ENCODE measurements around the gene RHEB.

RHEB gene

DNA sequence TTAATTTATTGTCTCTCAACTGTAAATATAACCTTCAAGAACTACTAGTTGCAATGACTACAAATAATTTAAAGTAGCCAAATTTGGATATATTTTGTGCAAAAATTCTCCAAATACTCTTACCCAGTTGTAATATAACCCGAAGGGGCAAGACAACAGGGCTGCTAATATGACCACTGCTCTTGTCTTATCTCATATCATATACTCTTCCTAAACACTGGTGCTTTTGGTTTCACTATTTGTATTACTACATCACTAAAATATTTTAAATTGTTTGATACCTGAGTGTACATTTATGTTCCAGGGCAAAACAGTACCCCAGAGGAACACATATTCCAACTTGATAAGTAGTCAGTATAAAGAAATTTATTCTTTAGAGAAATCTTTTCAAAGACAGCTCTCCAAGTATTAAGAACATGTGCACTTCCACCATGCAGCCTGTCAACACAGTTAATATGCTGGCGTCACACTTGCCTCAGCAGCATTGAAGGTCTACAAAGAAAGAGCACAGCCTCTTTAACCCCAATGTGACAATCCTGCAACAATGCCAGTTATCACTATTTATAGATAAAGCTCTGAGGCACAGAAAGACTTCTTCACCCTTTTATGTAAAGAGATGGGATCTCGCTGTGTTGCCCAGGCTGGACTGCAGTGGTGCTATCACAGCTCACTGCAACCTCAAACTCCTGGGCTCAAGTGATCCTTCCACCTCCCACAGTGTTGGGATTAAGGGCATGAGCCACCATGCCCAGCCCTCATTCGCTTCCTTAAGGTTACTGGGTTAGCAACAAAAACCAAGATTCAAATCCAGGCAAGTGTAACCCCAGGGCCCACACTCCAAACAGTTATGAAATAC, 37.8 kb downstream of the RHEB start:
- DNase-seq (ENCODE audit: low read depth): no peak
- TF ChIP-seq, protein P1, sequence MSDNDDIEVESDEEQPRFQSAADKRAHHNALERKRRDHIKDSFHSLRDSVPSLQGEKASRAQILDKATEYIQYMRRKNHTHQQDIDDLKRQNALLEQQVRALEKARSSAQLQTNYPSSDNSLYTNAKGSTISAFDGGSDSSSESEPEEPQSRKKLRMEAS (IDR thresholded peaks at IDR 0.05; ENCODE audit: low read depth, low read length): no peak
- TF ChIP-seq MYC (IDR thresholded peaks at IDR 0.05; ENCODE audit: low read depth, low read length): no peak
- H3K4me3 ChIP-seq (ENCODE audit: low read depth, low read length): no peak overlapping the region

DNA sequence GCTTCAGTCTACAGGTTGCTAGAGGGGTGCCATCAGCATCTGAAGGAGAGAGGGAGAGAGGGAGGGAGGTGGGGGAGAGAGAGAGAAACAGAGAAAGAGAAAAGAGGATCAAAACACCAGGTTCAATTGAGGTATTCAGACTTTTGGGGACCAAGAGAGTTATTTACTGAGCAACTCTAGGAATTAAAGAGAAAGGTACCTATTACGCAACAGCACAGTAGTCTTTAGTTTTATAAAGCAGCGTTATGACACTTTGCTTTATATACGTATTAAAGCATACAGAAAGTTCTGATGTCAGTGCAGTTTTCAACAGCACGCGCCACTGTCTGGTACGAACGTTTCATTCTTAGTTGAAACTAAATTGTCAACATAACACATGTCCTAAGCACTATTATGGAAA, 41.8 kb downstream of the RHEB start:
- no peak for DNase-seq (ENCODE audit: low read depth)
- TF ChIP-seq, protein P1 (IDR thresholded peaks at IDR 0.05; ENCODE audit: low read depth, low read length): no peak
- TF ChIP-seq POLR2A (IDR thresholded peaks at IDR 0.05; ENCODE audit: extremely low read depth, insufficient read length): no peak
- no peak for TF ChIP-seq MYC (IDR thresholded peaks at IDR 0.05; ENCODE audit: low read depth, low read length)
- TF ChIP-seq, protein P2, sequence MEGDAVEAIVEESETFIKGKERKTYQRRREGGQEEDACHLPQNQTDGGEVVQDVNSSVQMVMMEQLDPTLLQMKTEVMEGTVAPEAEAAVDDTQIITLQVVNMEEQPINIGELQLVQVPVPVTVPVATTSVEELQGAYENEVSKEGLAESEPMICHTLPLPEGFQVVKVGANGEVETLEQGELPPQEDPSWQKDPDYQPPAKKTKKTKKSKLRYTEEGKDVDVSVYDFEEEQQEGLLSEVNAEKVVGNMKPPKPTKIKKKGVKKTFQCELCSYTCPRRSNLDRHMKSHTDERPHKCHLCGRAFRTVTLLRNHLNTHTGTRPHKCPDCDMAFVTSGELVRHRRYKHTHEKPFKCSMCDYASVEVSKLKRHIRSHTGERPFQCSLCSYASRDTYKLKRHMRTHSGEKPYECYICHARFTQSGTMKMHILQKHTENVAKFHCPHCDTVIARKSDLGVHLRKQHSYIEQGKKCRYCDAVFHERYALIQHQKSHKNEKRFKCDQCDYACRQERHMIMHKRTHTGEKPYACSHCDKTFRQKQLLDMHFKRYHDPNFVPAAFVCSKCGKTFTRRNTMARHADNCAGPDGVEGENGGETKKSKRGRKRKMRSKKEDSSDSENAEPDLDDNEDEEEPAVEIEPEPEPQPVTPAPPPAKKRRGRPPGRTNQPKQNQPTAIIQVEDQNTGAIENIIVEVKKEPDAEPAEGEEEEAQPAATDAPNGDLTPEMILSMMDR (IDR thresholded peaks at IDR 0.05; ENCODE audit: low read depth, low read length): no peak

DNA sequence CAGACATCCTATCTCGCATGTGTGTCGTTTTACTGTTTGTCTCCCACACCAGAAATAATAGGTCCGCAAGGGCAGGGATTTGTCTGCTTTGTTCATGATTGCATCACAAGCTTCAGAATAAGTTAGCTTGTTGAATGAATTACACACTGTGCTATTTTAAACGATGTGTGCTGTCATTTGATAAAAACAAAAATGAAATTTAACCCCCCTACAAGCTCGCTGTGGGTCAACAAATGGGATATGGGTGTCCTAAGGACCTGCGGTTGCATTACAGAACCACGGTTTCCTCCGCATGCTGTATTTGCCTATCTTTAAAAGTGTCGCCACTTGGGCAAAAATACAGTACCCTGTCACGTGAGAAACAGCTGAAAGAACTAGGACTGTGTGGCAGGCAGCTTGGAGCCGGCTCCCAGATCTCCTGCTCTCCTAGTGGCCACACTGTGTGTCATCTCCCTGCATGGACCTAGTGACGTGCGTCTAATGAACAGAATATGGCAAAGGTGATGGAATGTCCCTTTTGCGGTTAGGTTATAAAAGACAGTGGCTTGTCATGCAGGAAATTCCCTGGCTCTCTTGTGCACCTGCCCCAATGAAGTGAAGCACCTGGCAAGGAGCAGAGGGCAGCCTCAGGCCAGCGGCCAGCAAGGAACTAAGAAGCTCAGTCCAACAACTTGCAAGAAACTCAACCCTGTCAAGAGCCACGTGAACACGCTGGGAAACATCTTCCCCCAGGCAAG, 46.9 kb downstream of the RHEB start:
- no peak for TF ChIP-seq MYC (IDR thresholded peaks at IDR 0.05; ENCODE audit: low read depth, low read length)
- TF ChIP-seq, protein P2 (IDR thresholded peaks at IDR 0.05; ENCODE audit: low read depth, low read length): no peak
- TF ChIP-seq POLR2A (IDR thresholded peaks at IDR 0.05; ENCODE audit: extremely low read depth, insufficient read length): no peak
- TF ChIP-seq, protein P1 (IDR thresholded peaks at IDR 0.05; ENCODE audit: low read depth, low read length): no peak
- no peak for DNase-seq (ENCODE audit: low read depth)
- no peak overlapping the region for H3K4me3 ChIP-seq (ENCODE audit: low read depth, low read length)

More for the DNA sequence above, 41.8 kb downstream of the RHEB start:
- no peak overlapping the region for H3K4me3 ChIP-seq (ENCODE audit: low read depth, low read length)

DNA sequence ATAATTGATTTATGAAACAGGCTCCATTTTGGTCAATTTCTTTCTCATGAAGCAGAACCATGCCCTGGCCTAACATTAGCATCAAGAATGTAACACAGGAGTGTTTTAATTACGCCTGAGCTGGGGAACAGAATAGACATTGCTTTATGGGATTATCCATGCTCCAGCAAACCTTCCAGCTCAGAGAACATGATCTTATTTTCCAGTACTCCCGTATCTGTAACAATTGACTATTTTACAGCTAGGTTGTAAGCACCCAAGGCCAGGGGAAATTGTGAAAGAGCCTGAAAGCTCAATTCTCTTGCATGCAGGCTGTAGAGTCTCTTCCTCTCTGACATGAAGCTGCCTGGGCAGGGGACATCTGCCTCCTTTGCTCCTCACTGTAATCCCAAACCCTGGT, 49.0 kb downstream of the RHEB start:
- H3K4me3 ChIP-seq (ENCODE audit: low read depth, low read length): no peak overlapping the region
- no peak for DNase-seq (ENCODE audit: low read depth)
- TF ChIP-seq, protein P1 (IDR thresholded peaks at IDR 0.05; ENCODE audit: low read depth, low read length): no peak
- TF ChIP-seq POLR2A (IDR thresholded peaks at IDR 0.05; ENCODE audit: extremely low read depth, insufficient read length) (no peak), MYC (IDR thresholded peaks at IDR 0.05; ENCODE audit: low read depth, low read length) (no peak)
- TF ChIP-seq, protein P2 (IDR thresholded peaks at IDR 0.05; ENCODE audit: low read depth, low read length): no peak

DNA sequence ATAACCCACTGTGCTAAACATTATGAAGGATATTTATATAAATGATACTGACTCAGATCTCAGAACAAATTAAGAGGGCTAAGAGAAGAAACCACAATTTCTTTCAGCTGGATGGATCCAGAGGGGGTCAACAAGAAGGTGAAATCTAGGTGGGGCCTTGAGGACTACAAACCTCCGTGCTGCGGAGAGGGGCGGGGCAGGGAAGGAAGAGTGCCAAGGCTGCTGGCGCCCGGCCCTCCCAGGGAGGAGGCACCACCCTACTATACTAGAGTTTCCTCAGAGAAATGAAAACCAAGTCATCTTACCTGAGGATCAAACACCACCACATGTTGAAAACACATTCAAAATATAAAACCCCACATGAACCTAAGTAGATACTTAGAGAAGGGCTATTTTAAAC, 50.4 kb downstream of the RHEB start:
- DNase-seq (ENCODE audit: low read depth): no peak
- H3K4me3 ChIP-seq (ENCODE audit: low read depth, low read length): no peak overlapping the region
- no peak for TF ChIP-seq MYC (IDR thresholded peaks at IDR 0.05; ENCODE audit: low read depth, low read length)

DNA sequence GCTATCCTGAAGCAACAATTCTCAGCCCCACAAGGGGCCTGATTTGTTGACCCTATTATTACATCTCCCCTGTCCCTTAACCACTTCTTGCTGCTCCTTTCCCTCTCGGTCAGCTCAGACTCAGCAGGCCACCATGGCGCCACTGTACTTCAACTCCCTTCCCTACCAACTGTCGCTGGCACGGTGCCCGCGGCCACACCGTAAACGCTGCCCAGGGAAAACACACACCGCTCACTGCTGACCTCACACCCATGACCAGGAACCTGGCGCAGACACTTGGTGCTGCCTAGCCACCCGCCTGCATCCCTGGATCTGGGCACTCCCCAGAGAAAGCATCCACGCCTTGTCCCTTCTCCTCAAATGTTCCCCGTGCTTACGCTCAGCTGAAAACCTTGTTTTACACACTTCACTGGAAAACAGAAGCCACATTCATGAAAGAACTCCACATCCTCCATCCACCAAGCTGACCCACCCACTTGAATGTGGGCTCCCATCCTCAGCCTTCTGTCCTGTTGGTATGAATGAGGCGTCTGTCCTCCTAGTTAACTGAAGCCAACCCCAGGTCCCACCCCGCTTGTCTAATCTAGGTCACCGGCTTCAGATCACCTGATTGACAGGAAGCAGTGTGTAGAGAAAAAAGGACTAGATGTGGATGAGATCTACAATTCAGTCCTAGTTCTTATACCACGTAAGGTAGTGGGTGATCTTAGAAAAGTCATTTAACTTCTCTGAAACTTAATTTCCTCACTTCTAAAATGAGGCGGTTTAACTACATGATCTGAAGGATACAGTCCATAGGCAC, 51.3 kb downstream of the RHEB start:
- TF ChIP-seq, protein P2 (IDR thresholded peaks at IDR 0.05; ENCODE audit: low read depth, low read length): no peak
- TF ChIP-seq MYC (IDR thresholded peaks at IDR 0.05; ENCODE audit: low read depth, low read length): no peak
- no peak for TF ChIP-seq POLR2A (IDR thresholded peaks at IDR 0.05; ENCODE audit: extremely low read depth, insufficient read length)
- TF ChIP-seq, protein P1 (IDR thresholded peaks at IDR 0.05; ENCODE audit: low read depth, low read length): no peak
- no peak for DNase-seq (ENCODE audit: low read depth)
- H3K4me3 ChIP-seq (ENCODE audit: low read depth, low read length): no peak overlapping the region

Measured in NB4 (cell line).